Renal cortical epithelial cell (primary cell): Measurements from ENCODE around the gene TMEM179B. TPM values are rescaled to one million over a fixed set of nuclear protein-coding genes. Genes with fewer than 3 reads are reported as not detected.
A peak's percentile ranks its signal among the peaks of the same experiment; 100 is the strongest.
"Not testable (repeated sequence)": the region's sequence is repeated elsewhere in the genome, so short reads cannot be mapped to it uniquely, and the experiment has no call there.

Experiments
- DNase-seq: peaks from one replicate; pipeline ENCODE4 v3.0.0-alpha.2; 2011; ENCODE audit warnings: low read depth
- total RNA-seq: library from RNA; depleted of rRNA; stranded (reverse); fragments of >200 nt; gene quantifications from 2 replicates; pipeline ENCODE4 v1.2.3, GENCODE V29; 2014

TMEM179B gene
- total RNA-seq, 1 donor from 2014 or later, result 46.4 TPM

DNA sequence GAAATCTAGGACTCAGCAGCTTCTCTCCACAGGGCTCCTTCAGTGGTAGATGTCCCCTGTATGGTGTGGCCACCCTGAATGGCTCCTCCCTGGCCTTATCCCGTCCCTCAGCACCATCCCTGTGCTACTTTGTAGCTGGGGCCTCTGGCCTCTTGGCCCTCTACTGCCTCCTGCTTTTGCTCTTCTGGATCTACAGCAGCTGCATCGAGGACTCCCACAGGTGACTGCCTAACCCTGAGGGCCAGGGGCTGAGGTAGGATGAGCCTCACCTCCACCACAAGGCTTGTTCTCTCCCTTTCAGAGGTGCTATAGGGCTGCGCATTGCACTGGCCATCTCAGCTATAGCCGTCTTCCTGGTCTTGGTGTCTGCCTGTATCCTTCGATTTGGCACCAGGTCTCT is 1.8 kb downstream of the TMEM179B start:
- DNase-seq, result no peak

DNA sequence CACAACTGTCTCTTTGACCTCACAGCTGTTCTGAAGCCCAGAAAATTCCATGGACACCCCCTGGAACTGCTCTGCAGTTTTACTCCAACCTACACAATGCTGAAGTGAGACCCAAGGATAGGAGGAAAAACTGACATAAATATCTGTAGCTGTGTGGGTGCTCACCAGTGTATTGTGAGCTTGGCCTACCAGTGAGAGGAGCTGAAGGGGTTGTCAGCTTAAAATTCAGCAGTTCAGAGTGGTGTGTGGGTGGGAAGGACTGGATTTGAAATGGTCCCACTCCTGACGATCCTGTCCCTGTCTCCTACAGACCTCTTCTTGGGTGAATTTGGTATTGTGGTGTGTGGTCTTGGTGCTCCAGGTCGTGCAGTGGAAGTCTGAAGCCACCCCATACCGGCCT is 2.4 kb downstream of the TMEM179B start:
- DNase-seq, result no peak

DNA sequence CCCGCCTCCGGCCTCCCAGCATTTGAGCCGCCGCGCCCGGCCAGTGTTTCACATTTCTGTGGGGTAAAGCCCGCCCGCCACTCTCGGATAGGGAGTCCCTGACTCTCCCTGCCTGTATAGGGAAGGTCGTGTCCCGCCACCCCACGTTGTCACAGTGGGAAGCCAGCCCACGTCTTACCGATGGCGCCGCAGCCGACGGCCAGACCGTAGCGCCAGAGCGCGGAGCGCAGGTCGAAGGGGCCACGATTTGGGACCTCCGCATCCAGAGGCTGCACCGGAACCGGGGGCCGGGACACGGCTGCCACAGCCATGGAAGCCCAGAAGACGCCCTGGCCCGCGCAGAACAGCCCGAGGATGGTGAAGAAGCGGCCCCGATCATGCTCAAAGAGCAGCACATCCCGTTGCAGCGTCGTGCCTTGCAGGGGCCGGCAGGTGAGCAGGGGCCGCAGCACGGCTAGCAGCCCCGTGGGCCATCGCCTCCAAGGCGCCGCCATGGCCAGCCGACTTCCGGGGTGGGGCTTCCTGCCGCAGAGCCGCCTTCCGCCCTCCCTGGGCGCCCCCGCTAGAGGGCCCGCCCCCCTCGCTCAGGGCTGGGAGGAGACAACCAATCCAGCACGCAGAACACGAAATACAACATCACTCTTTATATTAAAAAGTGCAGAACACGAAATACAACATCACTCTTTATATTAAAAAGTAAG is 4.4 kb downstream of the TMEM179B start, which contains the start of gene TMEM223:
Gene TMEM223 (minus strand): TSS at position 506 of the 701 bp plus-strand sequence. CDS start 12 bp downstream, at position 494.
- peak; percentile 44 for DNase-seq

DNA sequence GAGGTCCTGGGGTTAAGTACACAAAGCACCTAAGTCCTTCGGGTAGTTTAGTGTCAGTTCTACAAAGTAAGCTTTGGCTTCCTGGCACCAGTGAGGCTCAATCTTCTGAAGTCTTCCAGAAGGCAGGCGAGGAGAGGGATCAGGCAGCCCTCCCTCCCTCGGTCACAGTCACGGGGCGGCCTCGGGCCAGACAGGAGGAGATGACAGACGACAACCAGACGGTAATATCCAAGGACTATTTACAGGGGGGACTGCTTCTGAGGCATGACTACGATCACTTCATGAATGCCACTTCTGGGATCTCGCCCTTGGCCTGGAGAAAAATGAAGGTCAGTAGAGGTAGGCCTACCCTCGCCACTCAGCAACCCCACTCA is 5.0 kb downstream of the TMEM179B start:
- DNase-seq, result no peak

DNA sequence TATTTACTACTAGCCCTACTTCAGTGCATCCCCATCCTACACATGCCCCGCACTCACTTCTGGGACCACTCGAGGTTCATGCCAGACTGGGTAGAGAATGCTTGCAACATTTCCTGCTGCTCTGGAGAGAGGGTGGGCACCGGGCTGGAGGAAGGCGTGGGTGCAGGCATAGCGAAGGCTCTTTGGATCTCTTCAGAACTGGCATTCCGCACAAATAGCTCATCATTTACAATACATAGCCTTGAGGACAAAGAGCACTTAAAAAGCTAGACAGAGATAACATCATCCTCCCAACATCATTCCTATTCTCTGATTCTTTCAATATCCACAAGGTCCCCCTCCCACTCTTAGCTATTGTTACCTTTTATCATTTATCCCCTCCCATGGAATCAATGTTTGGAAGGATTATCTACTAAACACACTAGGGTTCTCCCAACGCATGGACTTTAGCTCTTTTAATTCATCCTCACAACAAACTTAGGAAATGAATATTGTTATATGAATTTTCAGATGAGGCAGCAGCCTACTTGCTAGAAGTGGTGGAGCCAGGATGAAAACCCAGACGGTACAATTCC is 7.1 kb downstream of the TMEM179B start:
- no peak for DNase-seq

DNA sequence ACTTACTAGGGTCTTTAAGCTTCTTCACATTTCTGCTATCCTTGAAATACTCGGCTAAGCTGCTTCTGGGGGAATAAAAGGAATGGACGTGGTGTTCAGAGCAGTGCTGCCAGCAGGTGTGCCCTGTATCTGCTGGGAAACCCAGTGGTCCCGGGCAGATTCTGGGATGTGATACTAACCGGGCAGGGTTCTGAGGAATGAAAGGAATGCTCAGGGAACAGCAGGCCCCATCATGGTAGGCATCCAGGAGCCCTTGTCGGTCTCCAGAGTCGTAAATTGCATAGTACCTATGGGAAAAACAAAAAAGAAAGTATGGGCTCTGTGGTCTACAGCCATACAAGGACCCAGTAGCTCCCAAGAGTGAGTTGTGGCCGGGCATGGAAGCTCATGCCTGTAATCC is 9.1 kb downstream of the TMEM179B start:
- no peak for DNase-seq

DNA sequence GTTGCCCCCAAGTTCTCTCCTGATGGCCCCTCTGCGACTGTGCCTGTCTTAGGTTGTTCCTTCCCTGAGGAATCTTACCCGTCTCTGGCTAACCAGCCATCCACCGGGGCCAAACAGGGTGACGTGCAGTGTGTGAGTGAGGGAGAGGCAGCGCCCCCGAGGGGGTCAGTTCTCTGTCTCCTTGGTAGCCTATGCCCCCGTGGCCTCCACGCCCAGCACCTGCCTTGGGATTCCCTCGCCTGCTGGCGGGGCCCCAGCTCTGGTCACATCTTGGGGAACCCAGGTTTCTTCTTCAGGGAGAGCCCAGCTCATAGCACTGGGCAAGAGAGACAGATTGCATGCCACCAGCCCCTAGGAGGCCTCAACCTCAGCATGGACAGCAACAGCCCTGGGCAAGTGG is 12.3 kb downstream of the TMEM179B start:
- no peak for DNase-seq

DNA sequence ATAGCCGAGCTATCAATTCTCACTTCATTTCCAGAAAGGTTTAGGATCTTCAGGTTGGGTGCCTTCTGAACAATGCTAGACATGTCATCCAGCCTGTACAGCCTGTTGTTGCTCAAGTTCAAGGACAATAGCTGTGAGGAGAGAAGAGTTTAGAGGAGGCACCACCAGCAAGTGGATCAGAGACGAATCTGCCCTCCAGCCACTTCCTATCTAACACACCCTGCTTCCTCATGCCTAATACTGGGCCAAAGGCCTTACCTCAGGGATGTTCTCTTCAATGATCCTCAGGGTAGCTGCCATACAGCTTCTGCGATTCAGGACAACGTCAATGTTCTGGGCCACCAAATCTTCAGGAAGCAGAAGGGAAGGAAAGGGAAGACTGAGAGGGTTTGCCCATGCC is 13.9 kb downstream of the TMEM179B start:
- DNase-seq, result no peak

DNA sequence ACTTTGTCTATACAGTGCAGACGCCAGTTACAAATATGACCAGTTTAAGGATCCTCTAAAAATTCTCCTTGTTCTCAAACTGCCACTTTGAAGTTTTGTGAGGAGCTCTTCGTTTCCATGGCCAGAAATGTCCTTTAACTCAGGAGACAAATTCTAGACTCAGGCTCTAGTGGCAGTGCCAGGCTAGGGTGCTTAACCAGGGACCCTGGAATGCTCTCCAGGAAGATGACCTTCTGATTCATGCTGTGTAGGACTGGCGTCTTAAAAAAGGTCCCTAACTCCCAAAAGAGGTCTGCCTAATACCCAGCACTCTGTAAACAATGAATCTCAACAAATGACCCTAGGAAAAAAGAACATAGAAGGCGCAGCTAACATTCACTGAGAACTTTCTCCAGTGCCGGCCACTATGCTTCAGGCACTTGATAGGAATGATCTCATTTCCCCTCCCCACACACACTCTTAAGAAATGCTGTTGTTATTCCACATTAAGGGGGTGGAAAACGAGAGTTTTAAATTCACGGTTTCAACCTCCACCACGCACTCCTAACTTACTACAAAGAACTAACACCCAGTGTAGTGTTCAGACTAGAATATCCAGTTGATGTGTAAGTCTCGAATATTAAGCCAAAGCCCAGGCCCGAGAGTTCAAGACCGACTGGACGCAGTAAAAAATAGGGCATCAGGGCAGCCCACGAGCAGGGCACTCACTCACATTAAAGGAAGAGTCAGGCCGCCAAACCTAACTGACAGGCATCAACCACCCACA is 17.3 kb downstream of the TMEM179B start:
- peak; percentile 53 for DNase-seq

DNA sequence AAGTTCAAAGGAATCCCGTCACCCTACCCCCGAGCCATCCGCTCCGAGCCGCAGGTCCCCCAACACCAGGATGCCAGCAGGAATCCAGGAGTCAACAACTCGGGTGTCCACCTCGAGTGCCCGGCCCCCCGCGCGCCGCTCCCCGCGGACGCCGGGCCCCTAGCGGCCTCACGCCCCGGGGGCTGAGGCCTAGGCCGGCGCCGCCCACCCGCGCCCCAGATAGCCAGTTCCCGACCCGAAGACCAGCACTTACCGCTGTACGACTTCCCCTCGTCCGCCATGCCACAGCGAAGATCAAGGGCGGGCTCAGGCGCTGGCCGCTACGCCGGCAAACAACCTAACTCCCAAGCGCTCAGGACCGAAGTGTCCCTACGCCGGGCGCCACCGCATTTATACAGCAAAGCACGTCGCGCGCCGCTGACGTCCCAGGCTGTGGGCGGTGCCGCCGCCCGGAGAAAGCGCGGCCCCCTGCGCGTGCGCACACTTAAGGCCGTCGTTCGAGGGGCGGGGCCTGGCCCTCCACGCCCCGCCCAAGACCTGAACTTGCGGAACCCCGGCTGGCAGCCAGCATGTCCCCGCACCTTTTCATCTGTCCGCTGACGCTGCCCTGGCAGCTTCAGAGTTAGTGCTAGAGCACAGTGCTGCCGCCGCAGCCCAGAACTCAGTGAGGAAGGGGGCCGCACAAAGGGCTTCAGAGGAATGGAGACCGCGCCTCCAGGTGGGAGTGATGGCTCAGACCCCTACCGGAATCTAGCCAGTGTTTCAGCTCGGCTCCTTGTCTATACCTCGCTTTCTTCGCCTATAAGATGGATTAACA is 18.1 kb downstream of the TMEM179B start, which contains the start of gene NXF1:
Gene NXF1 (minus strand): TSS at position 365 of the 817 bp plus-strand sequence. CDS start 84 bp downstream, at position 281.
- peak; percentile 79 for DNase-seq

DNA sequence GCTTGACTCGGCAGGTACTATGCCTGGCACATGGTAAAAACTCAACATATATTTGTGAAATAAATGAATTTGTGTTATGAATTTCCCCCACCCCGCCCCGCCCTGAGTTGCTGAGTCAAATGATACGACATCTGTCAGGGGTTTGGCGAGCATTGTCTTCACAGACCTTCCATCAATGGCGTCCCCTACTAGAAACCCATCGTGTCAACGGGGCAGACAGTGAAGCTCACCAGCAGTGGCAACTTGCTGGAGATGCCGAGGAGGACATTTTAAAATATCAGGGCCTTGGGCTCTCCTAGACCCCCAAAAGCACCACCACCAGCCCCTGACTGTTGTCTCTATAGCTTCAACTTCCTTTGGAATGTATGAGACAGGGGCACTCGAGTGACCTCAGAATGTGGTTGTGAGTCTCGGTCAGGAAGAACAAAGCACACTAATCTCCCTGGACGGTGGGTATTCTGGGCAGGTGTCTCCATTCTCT is 18.8 kb downstream of the TMEM179B start:
- DNase-seq, result peak; percentile 28

DNA sequence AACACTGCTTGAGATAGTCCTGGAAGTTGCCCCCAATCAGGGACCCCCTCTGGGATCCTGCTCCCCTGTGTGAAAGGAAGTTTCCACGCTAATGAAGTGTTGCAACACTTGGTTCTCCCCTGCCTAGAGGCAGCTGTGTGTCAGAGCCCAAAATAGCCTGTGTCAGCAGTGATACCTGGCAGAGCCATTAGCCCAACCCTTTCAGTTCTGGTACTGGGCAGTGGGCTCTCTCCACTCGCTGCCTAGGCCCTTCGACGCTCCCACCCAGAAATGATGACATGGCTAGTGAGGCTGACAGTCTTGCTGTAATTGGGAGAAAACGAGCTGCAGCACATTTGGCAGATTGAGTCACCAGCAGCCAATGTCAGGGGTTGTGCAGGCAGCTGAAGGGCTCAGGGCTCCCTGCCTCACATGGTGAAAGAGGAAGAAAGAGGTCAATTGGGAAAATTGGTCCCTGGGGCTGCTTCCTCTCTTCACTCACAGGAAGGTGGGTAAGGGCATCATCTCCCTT is 19.5 kb downstream of the TMEM179B start:
- DNase-seq, result peak; percentile 41

DNA sequence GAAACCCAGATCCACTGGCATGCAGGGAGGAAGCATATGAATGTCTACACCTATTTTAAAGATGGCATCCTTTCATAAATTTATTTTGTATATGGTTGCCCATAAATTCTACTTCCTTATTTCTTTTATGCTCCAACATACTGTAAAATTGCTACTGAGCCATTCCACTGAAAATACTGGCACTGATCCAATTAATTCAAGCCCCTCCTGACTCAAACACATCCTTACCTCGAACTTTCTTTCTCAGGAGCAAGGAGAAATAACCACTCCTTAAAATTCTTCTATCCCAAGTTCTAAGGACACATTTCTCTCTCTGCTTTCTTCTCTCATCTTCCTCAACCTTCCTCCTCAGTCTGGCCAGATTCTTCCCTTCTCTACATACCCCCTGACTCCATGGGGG is 23.5 kb downstream of the TMEM179B start:
- no peak for DNase-seq

DNA sequence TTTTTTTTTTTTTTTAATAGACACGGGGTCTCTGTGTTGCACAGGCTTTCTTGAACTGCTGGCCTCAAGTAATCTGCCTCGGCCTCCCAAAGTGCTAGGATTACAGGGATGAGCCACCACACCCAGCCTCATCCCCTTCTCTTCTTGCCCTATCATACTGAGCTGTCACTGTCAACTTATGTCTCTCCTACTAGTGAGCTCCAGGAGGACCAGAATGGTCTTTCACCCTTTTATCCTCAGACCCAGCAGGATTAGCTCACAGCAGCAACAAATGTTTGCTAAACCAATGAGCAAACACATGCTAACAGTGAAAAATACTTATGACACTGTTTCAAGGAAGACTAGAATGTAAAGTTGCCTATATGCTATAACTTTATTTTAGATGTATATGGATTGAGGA is 24.5 kb downstream of the TMEM179B start:
- DNase-seq, result no peak

DNA sequence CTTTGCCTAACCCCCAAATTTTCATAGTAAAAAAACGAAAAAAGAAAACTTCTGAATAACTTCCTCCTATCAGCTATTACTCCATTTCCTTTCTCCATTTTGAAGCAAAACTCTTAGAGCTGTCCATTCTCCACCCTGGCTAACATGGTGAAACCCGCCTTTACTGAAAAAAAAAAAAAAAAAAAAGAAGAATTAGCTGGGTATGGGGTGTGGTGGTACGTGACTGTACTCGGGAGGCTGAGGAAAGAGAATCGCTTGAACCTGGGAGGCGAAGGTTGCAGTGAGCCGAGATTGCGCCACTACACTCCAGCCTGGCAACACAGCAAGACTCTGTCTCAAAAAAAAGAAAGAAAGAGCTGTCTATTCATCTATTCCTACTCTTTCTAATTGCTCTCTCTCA is 29.4 kb downstream of the TMEM179B start:
- no peak for DNase-seq

DNA sequence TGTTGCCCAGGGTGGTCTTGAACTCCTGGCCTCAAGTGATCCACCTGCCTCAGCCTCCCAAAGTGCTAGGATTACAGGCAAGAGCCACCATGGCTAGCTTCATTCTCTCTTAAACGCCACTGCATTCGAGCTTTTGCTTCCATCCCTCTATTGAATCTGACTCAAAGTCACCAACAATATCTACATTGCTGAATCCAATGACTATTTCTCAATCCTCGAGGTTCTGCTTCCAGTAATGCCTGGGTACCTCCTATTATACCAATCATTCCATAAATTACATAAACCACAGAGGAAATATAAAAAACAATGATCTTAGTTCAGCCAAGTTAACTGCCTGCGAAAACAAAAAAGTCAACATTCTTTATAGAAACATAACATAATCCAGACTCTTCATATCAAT is 29.9 kb downstream of the TMEM179B start:
- no peak for DNase-seq

DNA sequence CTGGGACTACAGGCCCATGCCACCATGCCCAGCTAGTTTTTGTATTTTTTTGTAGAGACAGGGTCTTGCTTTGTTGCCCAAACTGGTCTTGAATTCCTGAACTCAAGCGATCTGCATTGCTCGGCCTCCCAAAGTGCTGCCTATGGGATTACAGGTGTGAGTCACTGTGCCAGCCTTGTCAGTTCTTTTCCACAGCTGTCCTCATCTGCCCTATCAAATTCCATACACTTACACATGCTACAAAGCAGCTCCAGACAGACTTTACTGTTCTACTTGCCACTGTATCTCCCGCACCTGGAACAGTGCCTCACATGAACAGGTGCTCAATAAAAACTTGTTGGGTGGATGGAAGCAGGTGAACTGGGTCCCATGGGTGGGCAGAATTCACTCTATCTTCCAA is 36.5 kb downstream of the TMEM179B start:
- DNase-seq, result no peak

DNA sequence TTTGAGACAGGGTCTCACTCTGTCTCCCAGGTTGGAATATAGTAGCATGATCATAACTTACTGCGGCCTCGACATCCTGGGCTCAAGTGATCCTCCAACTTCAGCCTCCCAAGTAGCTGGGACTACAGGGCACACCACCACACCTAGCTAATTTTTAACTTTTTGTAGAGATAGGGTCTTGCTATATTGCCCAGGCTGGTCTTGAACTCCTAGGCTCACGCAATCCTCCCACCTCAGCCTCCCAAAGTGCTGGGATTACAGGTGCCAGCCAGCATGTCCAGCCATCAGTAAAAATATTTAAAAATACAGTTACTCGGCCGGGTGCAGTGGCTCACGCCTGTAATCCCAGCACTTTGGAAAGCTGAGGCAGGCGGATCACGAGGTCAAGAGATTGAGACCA is 40.9 kb downstream of the TMEM179B start:
- not testable (repeated sequence) for DNase-seq

DNA sequence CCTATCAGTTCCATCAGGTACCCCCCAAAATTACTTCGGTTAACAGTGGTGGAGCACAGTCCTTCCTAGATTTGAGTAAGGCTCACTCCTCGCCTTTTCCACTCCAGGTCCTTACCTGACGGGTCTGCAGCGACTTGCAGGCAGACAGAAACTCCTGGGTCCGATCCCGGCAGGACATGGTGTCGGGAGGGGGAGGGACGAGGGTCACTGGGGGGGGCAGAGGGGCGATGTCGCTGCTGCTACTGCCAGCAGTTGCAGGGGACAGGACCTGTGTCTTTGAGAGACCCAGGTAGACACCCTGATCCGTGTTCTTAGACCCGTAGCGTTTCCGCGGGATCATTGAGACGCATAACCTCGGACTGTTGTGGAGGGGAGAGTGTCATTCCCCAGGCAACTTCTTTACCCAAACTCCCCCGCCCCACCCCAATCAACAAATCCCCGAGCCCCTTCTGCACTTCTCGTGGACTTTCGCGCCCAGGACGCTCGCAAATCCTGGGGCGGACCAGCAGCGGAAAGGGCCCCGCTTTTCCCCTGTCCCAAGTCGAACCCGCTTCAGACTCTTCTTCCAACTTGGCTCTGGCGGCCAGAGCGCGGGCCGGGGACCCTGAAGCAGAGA is 43.8 kb downstream of the TMEM179B start:
- DNase-seq, result no peak

DNA sequence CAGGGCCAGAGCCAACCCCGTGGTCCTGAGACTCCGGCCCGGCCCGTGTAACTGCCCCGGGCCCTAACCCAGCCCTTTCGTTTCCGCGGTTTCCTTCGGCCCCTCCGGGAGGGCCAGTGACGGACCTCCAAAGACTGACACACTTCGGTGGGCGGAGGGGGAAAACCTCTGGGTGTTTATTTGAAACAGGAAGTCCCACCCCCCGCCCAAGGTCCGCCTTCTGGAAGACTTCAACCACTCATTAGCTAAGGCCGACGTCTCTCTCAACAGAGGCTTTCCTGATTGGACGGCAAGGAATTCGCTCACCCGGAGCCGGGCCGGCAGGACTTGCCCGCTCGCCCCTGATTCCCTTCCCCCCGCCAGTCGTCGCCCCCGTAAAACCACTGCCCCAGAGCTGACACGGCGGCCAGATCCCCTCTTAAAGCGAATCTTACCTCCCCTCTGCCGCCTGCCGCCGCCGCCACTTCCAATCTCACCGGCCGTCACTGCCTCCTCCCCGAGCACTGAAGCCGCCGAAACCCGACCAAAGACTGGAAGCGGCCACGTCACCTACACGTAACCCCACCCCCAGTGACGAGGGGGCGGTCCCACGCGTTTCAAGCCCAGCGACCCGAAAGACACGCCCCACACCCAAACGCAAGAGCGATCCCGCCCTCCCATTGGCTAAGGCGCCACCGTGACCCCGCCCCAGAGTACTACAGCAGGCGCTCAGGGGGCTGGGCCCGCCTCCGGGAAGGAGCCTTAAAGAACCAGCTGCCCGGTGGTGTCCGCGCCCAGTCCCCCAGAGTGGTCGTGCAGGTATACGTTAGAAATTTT is 44.5 kb downstream of the TMEM179B start, which contains the start of gene STX5:
Gene STX5 (minus strand): TSS at position 532 of the 816 bp plus-strand sequence. CDS start 808 bp downstream, outside the sequence.
- peak; percentile 97 for DNase-seq
